C4-2B (cell line): ENCODE data around the gene RAB18.

Experiments
- H3K27ac ChIP-seq: fragments of 450-650 bp; 2 replicates; pipeline ENCODE4 v1.5.1; 2017
- ZFX ChIP-seq: fragments of 450-650 bp; IDR thresholded peaks from 2 replicates; pipeline ENCODE4 v1.6.1; 2017
- TF ChIP-seq, protein P1 (sequence below): fragments of 450-650 bp; conservative IDR thresholded peaks from 2 replicates; pipeline ENCODE4 v1.5.1; 2017; ENCODE audit warnings: mild to moderate bottlenecking

The RAB18 gene

DNA sequence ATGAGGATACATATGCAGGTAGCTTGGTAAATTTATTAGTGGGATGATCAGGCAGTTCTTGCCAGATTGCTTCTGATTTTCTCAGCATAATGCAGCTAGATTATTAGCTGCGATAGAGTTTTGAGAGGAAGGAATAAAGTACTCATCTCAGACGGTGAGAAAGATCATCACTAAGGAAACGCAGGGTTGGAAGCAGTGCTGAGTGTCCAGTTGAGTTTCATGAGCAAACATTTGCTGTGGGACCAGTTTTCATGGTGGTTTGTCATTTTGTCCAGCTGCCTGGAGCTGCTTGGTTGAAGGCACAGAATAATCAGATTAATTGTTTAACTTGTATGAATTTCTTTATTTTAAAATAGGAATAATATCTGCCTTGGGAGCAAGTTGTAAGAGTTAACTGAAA lies 33.1 kb downstream of the RAB18 start:
- TF ChIP-seq ZFX = no peak
- TF ChIP-seq, protein P1, sequence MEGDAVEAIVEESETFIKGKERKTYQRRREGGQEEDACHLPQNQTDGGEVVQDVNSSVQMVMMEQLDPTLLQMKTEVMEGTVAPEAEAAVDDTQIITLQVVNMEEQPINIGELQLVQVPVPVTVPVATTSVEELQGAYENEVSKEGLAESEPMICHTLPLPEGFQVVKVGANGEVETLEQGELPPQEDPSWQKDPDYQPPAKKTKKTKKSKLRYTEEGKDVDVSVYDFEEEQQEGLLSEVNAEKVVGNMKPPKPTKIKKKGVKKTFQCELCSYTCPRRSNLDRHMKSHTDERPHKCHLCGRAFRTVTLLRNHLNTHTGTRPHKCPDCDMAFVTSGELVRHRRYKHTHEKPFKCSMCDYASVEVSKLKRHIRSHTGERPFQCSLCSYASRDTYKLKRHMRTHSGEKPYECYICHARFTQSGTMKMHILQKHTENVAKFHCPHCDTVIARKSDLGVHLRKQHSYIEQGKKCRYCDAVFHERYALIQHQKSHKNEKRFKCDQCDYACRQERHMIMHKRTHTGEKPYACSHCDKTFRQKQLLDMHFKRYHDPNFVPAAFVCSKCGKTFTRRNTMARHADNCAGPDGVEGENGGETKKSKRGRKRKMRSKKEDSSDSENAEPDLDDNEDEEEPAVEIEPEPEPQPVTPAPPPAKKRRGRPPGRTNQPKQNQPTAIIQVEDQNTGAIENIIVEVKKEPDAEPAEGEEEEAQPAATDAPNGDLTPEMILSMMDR = no peak
- no peak overlapping the region for H3K27ac ChIP-seq

DNA sequence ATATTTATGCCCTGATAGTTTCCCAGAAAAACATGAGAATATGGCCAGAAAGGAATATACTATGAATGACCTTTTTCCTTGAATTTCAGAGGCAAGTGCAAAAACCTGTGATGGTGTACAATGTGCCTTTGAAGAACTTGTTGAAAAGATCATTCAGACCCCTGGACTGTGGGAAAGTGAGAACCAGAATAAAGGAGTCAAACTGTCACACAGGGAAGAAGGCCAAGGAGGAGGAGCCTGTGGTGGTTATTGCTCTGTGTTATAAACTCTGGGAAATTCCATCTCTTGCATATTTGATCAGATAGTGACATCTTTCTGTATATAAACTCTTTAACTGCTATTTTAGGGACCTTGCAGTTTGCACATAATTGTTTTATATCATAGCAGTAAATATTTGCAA lies 33.7 kb downstream of the RAB18 start:
- H3K27ac ChIP-seq = no peak overlapping the region
- no peak for TF ChIP-seq ZFX
- TF ChIP-seq, protein P1 = no peak

- no peak overlapping the region for H3K27ac ChIP-seq
- no peak for TF ChIP-seq ZFX
- TF ChIP-seq, protein P1 = no peak
Measured at GRCh38 chr10:27540672-27541071, 36.6 kb downstream of the RAB18 start.

DNA sequence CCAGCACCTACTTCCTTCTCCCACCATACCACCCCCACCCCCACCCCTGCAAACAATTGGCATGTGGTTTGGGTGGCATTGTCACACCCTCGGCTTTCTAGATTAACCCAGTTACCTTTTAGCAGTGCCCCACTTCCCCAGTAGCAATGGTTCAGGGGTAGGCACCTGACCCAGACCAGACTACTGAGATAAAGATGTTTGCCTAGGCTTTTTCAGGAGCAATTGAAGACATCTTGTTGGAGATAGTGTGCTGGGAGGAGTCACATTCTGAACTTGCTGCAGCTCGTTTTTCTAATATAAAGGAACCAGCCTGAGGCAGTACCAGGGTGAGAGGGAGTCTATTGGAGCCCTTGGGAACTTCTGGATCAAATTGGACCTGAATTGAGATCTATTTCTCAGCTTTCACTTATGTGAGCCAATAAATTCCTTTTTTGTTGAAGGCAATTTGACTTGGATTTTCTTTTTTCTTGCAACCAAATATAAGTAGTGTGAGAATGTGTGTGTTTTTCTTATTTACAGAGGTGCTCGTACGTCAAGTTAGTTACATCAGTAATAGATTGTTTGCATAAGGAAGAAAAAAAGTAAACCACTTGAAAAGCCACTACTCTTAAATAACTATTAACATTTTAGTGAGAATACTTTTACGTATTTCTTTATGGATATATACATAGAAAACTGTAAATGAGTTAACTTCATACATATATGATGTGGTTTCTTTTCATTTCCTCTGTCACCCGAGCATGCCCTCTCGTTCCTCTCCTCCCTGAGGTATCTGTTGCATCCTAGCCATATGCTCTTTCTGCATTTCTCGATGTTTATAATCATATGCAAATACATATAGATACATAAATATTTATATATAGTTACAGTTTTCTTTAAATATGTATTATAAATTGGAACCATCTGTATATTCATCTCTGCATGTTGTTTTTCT lies 38.0 kb downstream of the RAB18 start:
- TF ChIP-seq, protein P1 = no peak
- TF ChIP-seq ZFX = no peak
- peak overlapping the region; percentile 64 for H3K27ac ChIP-seq

GRCh38 chr10:27542812-27543211 lies 38.7 kb downstream of the RAB18 start:
- TF ChIP-seq ZFX = no peak
- TF ChIP-seq, protein P1 = no peak
- no peak overlapping the region; the same call in 1 of the 2 replicates for H3K27ac ChIP-seq

GRCh38 chr10:27547047-27547446 lies 42.9 kb downstream of the RAB18 start:
- TF ChIP-seq, protein P1 = no peak
- TF ChIP-seq ZFX = no peak

GRCh38 chr10:27547482-27547881 lies 43.4 kb downstream of the RAB18 start:
- TF ChIP-seq, protein P1 = peak; percentile 7; the same call in 1 of the 2 replicates
- no peak for TF ChIP-seq ZFX
- no peak overlapping the region; the same call in 1 of the 2 replicates for H3K27ac ChIP-seq

More at GRCh38 chr10:27547047-27547446, 42.9 kb downstream of the RAB18 start:
- peak overlapping the region; percentile 69 for H3K27ac ChIP-seq
